HAP-1 (cell line): ENCODE data around the gene SLF2.

Experiments
- DNase-seq, 2 experiments: peaks; one replicate each; pipeline ENCODE4 v3.0.0-alpha.2; 2016 to 2020; ENCODE audit warnings: low spot score in 2 of 2
- H3K27me3 ChIP-seq: fragments of 250-450 bp; sonication (Bioruptor Pico); 2 replicates; pipeline ENCODE4 v1.5.1; 2020; ENCODE audit warnings: low read depth, mild to moderate bottlenecking, moderate library complexity
- H3K36me3 ChIP-seq: fragments of 250-450 bp; sonication (Bioruptor Pico); replicated peaks from 2 replicates; pipeline ENCODE4 v1.5.1; 2020; ENCODE audit warnings: mild to moderate bottlenecking
- H3K4me1 ChIP-seq: fragments of 250-450 bp; sonication (Bioruptor Pico); 2 replicates; pipeline ENCODE4 v1.5.1; 2020; ENCODE audit warnings: mild to moderate bottlenecking
- H3K4me3 ChIP-seq: fragments of 250-450 bp; sonication (Bioruptor Pico); 2 replicates; pipeline ENCODE4 v1.5.1; 2020; ENCODE audit warnings: mild to moderate bottlenecking, moderate library complexity
- H3K9me3 ChIP-seq: fragments of 250-450 bp; sonication (Bioruptor Pico); 2 replicates; pipeline ENCODE4 v1.5.1; 2020; ENCODE audit warnings: mild to moderate bottlenecking, moderate library complexity
- in situ Hi-C: fragments of 300-500 bp; cut with MboI; formaldehyde crosslinking; loops from 3 replicates; pipeline ENCODE4 v1.14.3; 2020; ENCODE audit warnings: low sequenced_read_pairs, inconsistent platforms, mixed read lengths

Gene SLF2

GRCh38 chr10:100989088-100989487, 76.3 kb downstream of the SLF2 start:
- Histone ChIP-seq H3K27me3 (no peaks in the 10 kb centered on the region), H3K36me3 (peaks cover 49% of the 10 kb centered on the region), H3K4me3 (no peak overlapping the region), H3K4me1 (peaks cover 19% of the 10 kb centered on the region), H3K9me3 (0 out of 2 replicates have a peak, but pooled peaks cover 3% of the 10 kb centered on the region)
- in situ Hi-C loops = no loop called here
- DNase-seq = no peak

- DNase-seq = peak; percentile 61 to 63
- H3K27me3 ChIP-seq = no peaks in the 10 kb centered on the region
- H3K4me1 ChIP-seq = peaks cover 21% of the 10 kb centered on the region
- no peak overlapping the region for H3K4me3 ChIP-seq
- H3K36me3 ChIP-seq = peaks cover 47% of the 10 kb centered on the region
- in situ Hi-C loops = no loop called here
- H3K9me3 ChIP-seq = no peaks in the 10 kb centered on the region
Measured at GRCh38 chr10:100993986-100994708, 81.4 kb downstream of the SLF2 start.

- peaks cover 37% of the 10 kb centered on the region for H3K36me3 ChIP-seq
Measured at GRCh38 chr10:100995181-100995580, 82.4 kb downstream of the SLF2 start.

GRCh38 chr10:100996678-100997359, 84.1 kb downstream of the SLF2 start:
- H3K36me3 ChIP-seq = peaks cover 22% of the 10 kb centered on the region
- peak overlapping the region; percentile 74 for H3K4me3 ChIP-seq
- in situ Hi-C loops = no loop called here
- H3K9me3 ChIP-seq = no peaks in the 10 kb centered on the region
- peak; percentile 11 to 65 for DNase-seq
- no peaks in the 10 kb centered on the region for H3K27me3 ChIP-seq
- H3K4me1 ChIP-seq = peaks cover 27% of the 10 kb centered on the region

More at GRCh38 chr10:100995181-100995580, 82.4 kb downstream of the SLF2 start:
- no peak for DNase-seq
- Histone ChIP-seq H3K4me3 (no peak overlapping the region), H3K9me3 (no peaks in the 10 kb centered on the region), H3K4me1 (peaks cover 19% of the 10 kb centered on the region), H3K27me3 (no peaks in the 10 kb centered on the region)
- in situ Hi-C loops = no loop called here

- H3K27me3 ChIP-seq = no peaks in the 10 kb centered on the region
- H3K36me3 ChIP-seq = peaks cover 30% of the 10 kb centered on the region
- in situ Hi-C loops = no loop called here
- H3K9me3 ChIP-seq = no peaks in the 10 kb centered on the region
- DNase-seq = peak; percentile 66 to 90
- H3K4me1 ChIP-seq = peaks cover 27% of the 10 kb centered on the region
- H3K4me3 ChIP-seq = peak overlapping the region; percentile 74
Measured at GRCh38 chr10:100997360-100998182, 84.8 kb downstream of the SLF2 start.

GRCh38 chr10:100998183-100998990, 85.6 kb downstream of the SLF2 start:
- in situ Hi-C loops = no loop called here

GRCh38 chr10:100998991-100999741, 86.4 kb downstream of the SLF2 start:
- Histone ChIP-seq H3K27me3 (no peaks in the 10 kb centered on the region), H3K4me1 (peaks cover 27% of the 10 kb centered on the region), H3K4me3 (peak overlapping the region; percentile 74), H3K36me3 (peaks cover 31% of the 10 kb centered on the region), H3K9me3 (no peaks in the 10 kb centered on the region)
- DNase-seq = peak; percentile 61 to 86
- in situ Hi-C loops = no loop called here

More at GRCh38 chr10:100998183-100998990, 85.6 kb downstream of the SLF2 start:
- Histone ChIP-seq H3K36me3 (peaks cover 31% of the 10 kb centered on the region), H3K4me3 (peak overlapping the region; percentile 74), H3K4me1 (peaks cover 27% of the 10 kb centered on the region), H3K9me3 (no peaks in the 10 kb centered on the region), H3K27me3 (no peaks in the 10 kb centered on the region)
- peak; percentile 73 to 94 for DNase-seq

- Histone ChIP-seq H3K4me1 (peaks cover 27% of the 10 kb centered on the region), H3K36me3 (peaks cover 30% of the 10 kb centered on the region), H3K9me3 (no peaks in the 10 kb centered on the region), H3K4me3 (peak within 1 kb of the TSS; percentile 74), H3K27me3 (no peaks in the 10 kb centered on the region)
- in situ Hi-C loops = no loop called here
- DNase-seq = no peak
Measured at GRCh38 chr10:100999742-101000126, 87.0 kb downstream of the SLF2 start, which contains the start of gene LZTS2. TSS of gene LZTS2 (plus strand) at chr10:100999808. CDS start at chr10:101002539, 2,731 bp downstream.

- peaks cover 34% of the 10 kb centered on the region for H3K36me3 ChIP-seq
- DNase-seq = peak; percentile 12 to 44
- H3K27me3 ChIP-seq = no peaks in the 10 kb centered on the region
- peak overlapping the region; percentile 74 for H3K4me3 ChIP-seq
- in situ Hi-C loops = no loop called here
- no peaks in the 10 kb centered on the region for H3K9me3 ChIP-seq
- peaks cover 27% of the 10 kb centered on the region for H3K4me1 ChIP-seq
Measured at GRCh38 chr10:101000127-101000914, 87.6 kb downstream of the SLF2 start.

GRCh38 chr10:101000915-101001658, 88.3 kb downstream of the SLF2 start:
- peak in 1 of 2 experiments; percentile 40 for DNase-seq
- in situ Hi-C loops = no loop called here
- H3K36me3 ChIP-seq = peaks cover 39% of the 10 kb centered on the region
- H3K4me1 ChIP-seq = peaks cover 27% of the 10 kb centered on the region
- peak overlapping the region; percentile 74 for H3K4me3 ChIP-seq
- no peaks in the 10 kb centered on the region for H3K27me3 ChIP-seq
- no peaks in the 10 kb centered on the region for H3K9me3 ChIP-seq

GRCh38 chr10:101001659-101002035, 88.9 kb downstream of the SLF2 start:
- H3K9me3 ChIP-seq = no peaks in the 10 kb centered on the region
- DNase-seq = no peak
- H3K36me3 ChIP-seq = peaks cover 43% of the 10 kb centered on the region
- no peak overlapping the region; the same call in 1 of the 2 replicates for H3K4me3 ChIP-seq
- no peaks in the 10 kb centered on the region for H3K27me3 ChIP-seq
- in situ Hi-C loops = no loop called here
- peaks cover 24% of the 10 kb centered on the region for H3K4me1 ChIP-seq
